HL-60 (cell line): ENCODE data around the gene DOK6.

ENCODE experiments used
- GABPA ChIP-seq: IDR thresholded peaks from 2 replicates; pipeline ENCODE4 v1.6.1; 2012; ENCODE audit warnings: low read depth
- POLR2AphosphoS5 ChIP-seq: IDR thresholded peaks from 2 replicates; pipeline ENCODE4 v1.6.1; 2012; ENCODE audit warnings: low read depth
- SPI1 ChIP-seq: IDR thresholded peaks from 2 replicates; pipeline ENCODE4 v1.6.1; 2012; ENCODE audit warnings: low read depth, mild to moderate bottlenecking, borderline replicate concordance
- TF ChIP-seq, protein P1 (sequence below): IDR thresholded peaks from 2 replicates; pipeline ENCODE4 v1.6.1; 2012; ENCODE audit warnings: low read depth; ENCODE audit not compliant: insufficient replicate concordance
- TF ChIP-seq, protein P2 (sequence below): IDR thresholded peaks from one replicate; pipeline ENCODE4 v1.5.1; 2011; ENCODE audit warnings: low read length, control low read depth, inconsistent platforms; ENCODE audit not compliant: insufficient read depth

DNA sequence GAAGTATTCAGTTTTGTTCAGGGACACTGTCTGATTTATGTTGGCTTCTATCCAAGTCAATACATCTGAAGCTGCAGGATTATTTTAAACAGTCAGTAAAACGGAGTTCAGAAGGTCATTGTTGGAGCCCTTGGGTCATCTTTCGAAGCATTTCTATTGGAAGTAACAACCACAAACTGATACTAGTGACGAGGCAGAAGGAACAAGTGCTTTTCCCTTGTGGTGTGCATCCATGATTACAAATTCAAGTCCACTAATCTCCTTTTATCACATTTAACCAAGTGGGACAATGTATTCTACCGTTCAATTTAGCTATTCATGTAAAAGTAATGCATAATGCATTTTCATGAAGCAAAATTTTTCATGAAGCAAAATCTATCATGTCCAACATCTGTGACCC lies 470.0 kb downstream of the DOK6 start:
- TF ChIP-seq, protein P1, sequence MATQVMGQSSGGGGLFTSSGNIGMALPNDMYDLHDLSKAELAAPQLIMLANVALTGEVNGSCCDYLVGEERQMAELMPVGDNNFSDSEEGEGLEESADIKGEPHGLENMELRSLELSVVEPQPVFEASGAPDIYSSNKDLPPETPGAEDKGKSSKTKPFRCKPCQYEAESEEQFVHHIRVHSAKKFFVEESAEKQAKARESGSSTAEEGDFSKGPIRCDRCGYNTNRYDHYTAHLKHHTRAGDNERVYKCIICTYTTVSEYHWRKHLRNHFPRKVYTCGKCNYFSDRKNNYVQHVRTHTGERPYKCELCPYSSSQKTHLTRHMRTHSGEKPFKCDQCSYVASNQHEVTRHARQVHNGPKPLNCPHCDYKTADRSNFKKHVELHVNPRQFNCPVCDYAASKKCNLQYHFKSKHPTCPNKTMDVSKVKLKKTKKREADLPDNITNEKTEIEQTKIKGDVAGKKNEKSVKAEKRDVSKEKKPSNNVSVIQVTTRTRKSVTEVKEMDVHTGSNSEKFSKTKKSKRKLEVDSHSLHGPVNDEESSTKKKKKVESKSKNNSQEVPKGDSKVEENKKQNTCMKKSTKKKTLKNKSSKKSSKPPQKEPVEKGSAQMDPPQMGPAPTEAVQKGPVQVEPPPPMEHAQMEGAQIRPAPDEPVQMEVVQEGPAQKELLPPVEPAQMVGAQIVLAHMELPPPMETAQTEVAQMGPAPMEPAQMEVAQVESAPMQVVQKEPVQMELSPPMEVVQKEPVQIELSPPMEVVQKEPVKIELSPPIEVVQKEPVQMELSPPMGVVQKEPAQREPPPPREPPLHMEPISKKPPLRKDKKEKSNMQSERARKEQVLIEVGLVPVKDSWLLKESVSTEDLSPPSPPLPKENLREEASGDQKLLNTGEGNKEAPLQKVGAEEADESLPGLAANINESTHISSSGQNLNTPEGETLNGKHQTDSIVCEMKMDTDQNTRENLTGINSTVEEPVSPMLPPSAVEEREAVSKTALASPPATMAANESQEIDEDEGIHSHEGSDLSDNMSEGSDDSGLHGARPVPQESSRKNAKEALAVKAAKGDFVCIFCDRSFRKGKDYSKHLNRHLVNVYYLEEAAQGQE, result no peak
- TF ChIP-seq GABPA (no peak), POLR2AphosphoS5 (no peak), SPI1 (no peak)
- TF ChIP-seq, protein P2, sequence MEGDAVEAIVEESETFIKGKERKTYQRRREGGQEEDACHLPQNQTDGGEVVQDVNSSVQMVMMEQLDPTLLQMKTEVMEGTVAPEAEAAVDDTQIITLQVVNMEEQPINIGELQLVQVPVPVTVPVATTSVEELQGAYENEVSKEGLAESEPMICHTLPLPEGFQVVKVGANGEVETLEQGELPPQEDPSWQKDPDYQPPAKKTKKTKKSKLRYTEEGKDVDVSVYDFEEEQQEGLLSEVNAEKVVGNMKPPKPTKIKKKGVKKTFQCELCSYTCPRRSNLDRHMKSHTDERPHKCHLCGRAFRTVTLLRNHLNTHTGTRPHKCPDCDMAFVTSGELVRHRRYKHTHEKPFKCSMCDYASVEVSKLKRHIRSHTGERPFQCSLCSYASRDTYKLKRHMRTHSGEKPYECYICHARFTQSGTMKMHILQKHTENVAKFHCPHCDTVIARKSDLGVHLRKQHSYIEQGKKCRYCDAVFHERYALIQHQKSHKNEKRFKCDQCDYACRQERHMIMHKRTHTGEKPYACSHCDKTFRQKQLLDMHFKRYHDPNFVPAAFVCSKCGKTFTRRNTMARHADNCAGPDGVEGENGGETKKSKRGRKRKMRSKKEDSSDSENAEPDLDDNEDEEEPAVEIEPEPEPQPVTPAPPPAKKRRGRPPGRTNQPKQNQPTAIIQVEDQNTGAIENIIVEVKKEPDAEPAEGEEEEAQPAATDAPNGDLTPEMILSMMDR, result no peak
